Measurements from ENCODE around the gene HDGFL2.

DNA sequence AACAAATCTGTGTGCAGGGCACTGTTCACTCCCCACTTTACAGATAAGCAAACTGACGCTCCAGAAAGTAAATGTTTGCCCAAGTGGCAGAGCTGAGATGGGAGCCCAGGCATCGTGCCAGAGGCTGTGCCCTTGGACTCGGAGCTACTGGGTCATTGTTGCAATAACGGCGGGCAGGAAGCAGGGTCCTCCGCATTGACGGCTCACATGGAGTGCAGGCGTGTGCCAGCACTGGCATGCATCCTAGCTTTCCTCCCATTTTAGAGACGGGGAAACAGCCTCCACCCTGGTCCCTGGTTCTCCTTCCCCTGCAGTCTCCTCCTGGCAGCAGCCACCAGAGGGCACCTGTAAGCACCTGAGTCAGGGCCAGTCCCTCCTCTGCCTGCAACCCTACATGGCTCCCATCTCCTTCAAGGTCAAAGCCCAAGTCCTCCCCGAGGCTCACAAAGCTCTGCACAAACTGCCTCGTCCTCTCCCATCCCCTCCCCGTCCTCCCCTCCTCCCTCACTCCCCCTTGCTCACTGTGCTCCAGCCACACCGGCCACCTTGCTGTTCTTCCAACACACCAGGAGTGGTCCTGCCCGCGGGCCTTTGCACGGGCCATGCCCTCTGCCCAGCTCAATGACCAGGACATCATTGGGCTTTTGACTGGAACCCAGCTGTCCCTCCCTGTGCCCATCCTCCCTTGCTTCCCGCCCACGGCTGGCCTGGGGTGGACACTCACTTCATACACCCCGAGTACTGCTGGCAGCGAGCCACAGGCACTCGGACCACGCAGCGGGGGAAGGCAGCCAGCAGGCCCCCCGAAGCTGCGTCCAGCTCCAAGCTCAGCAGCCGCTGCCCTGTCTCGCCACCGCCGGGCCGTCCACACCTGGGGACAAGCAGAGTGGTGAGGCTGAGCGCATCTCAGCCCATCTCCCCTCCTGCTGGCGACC lies 75.5 kb downstream of the HDGFL2 start:
- TF ChIP-seq, protein P1, sequence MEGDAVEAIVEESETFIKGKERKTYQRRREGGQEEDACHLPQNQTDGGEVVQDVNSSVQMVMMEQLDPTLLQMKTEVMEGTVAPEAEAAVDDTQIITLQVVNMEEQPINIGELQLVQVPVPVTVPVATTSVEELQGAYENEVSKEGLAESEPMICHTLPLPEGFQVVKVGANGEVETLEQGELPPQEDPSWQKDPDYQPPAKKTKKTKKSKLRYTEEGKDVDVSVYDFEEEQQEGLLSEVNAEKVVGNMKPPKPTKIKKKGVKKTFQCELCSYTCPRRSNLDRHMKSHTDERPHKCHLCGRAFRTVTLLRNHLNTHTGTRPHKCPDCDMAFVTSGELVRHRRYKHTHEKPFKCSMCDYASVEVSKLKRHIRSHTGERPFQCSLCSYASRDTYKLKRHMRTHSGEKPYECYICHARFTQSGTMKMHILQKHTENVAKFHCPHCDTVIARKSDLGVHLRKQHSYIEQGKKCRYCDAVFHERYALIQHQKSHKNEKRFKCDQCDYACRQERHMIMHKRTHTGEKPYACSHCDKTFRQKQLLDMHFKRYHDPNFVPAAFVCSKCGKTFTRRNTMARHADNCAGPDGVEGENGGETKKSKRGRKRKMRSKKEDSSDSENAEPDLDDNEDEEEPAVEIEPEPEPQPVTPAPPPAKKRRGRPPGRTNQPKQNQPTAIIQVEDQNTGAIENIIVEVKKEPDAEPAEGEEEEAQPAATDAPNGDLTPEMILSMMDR (IDR thresholded peaks at IDR 0.05) = no peak
- TF ChIP-seq POLR2A (IDR thresholded peaks at IDR 0.05) (no peak), POLR2AphosphoS5 (IDR thresholded peaks at IDR 0.05) (no peak)

All from breast epithelium (tissue), 3 donors.